Brain microvascular endothelial cell (primary cell): ENCODE measurements around the gene KRTAP10-4.

Experiments used
- DNase-seq: peaks from one replicate; pipeline ENCODE4 v3.0.0-alpha.2; 2020
- H3K27ac ChIP-seq: fragments of 250-450 bp; sonication (Bioruptor Pico); 2 replicates; pipeline ENCODE4 v1.5.1; 2020; ENCODE audit warnings: mild to moderate bottlenecking, moderate library complexity
- H3K27me3 ChIP-seq: fragments of 250-450 bp; sonication (Bioruptor Pico); replicated peaks from 2 replicates; pipeline ENCODE4 v1.5.1; 2020; ENCODE audit warnings: mild to moderate bottlenecking
- H3K36me3 ChIP-seq: fragments of 250-450 bp; sonication (Bioruptor Pico); replicated peaks from 2 replicates; pipeline ENCODE4 v1.5.1; 2020; ENCODE audit warnings: mild to moderate bottlenecking
- H3K4me3 ChIP-seq: 2 replicates; pipeline ENCODE4 v1.5.1; 2011; ENCODE audit warnings: low read depth, mild to moderate bottlenecking, control low read depth, low read length, moderate library complexity
- in situ Hi-C: cut with HindIII; loops from 2 replicates; pipeline ENCODE4 v1.10.0; 2017; ENCODE audit warnings: low sequenced_read_pairs, low pct_ligation_motif_present
- TF ChIP-seq, protein P1 (sequence below): IDR thresholded peaks from 2 replicates; pipeline ENCODE4 v1.5.1; 2011; ENCODE audit warnings: low read depth, mild to moderate bottlenecking, moderate library complexity, low read length, control low read depth, inconsistent platforms; ENCODE audit errors: missing control alignments

The KRTAP10-4 gene

DNA sequence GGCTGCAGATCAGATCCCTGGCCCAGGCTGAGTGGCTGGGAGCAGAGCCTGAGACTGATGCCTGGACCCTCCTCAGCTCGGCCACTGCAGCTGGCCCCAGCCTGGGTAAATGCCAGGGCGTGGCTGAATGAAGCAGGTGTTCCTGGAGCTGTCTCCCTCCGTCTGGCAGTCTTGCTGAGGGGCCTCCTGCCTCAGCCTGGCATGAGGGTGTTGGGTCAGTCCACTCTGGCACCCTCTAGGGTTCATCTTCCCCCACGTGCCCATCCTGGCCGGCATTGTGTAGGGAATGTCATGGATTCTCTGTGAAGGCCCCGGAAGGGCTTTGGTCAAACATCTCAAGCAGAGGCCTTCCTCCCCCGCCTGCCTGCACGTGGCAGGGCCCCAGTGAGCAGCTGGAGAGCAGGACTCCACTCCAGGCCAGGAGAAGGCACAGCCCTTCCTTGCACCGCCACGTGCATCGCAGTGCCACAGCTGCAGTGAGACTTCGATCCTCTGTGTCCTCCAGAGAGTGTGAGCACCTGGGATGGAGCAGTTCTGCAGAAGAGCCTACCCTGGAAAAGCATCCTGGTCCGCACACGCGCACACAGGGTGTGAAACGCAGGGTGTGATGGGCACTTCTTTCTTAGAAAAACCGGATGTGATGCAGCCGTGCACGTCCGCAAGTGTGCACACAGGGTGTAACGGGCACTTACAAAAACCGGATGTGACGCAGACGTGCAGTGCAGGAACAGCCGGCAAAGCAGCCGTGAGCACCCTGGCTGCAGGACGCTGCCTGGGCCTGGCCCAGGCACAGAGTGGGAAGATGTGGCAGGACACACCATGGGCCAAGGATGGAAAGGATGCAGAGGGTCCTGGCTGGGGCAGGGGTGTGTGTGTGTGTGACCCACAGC, 4.6 kb upstream of the KRTAP10-4 start:
- TF ChIP-seq, protein P1, sequence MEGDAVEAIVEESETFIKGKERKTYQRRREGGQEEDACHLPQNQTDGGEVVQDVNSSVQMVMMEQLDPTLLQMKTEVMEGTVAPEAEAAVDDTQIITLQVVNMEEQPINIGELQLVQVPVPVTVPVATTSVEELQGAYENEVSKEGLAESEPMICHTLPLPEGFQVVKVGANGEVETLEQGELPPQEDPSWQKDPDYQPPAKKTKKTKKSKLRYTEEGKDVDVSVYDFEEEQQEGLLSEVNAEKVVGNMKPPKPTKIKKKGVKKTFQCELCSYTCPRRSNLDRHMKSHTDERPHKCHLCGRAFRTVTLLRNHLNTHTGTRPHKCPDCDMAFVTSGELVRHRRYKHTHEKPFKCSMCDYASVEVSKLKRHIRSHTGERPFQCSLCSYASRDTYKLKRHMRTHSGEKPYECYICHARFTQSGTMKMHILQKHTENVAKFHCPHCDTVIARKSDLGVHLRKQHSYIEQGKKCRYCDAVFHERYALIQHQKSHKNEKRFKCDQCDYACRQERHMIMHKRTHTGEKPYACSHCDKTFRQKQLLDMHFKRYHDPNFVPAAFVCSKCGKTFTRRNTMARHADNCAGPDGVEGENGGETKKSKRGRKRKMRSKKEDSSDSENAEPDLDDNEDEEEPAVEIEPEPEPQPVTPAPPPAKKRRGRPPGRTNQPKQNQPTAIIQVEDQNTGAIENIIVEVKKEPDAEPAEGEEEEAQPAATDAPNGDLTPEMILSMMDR, result no peak
- Histone ChIP-seq H3K27ac (no peak overlapping the region), H3K4me3 (no peak overlapping the region), H3K36me3 (no peaks in the 10 kb centered on the region), H3K27me3 (no peaks in the 10 kb centered on the region)
- no peak for DNase-seq
- in situ Hi-C loops, result no loop called here

DNA sequence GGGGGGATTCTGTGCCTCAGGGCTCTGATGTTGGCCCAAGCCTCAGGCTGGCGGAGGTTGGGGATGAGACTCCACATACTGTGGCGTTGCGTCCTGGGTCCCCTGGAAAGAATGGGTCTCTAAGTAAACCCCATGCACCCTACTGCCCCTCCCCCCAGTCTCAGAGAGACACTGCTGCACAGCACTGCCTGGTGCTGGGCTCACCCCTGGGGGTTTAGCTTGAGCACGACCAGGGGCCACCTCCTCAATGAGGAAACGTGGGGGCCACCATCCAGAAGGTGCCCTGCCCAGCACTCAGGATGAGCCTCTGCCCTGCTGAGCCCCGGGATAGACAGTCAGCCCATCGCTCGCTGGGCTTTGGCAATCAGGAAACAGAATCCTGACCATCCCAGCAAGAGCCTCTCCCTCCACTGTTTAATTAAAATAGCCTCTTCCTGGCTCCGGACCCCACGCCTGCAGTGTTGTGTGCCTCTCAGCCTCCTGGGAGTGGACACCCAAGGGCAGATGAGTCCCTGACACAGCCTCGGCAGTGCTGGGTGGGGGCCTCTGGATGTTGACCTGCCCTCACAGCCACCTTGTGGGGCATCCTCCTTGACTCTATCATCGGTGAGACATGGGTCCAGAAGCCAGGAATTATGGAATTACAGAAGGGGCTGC, 3.5 kb upstream of the KRTAP10-4 start:
- no peaks in the 10 kb centered on the region for H3K27me3 ChIP-seq
- TF ChIP-seq, protein P1, result no peak
- DNase-seq, result no peak
- in situ Hi-C loops, result no loop called here
- no peak overlapping the region for H3K27ac ChIP-seq
- no peaks in the 10 kb centered on the region for H3K36me3 ChIP-seq
- no peak overlapping the region for H3K4me3 ChIP-seq

DNA sequence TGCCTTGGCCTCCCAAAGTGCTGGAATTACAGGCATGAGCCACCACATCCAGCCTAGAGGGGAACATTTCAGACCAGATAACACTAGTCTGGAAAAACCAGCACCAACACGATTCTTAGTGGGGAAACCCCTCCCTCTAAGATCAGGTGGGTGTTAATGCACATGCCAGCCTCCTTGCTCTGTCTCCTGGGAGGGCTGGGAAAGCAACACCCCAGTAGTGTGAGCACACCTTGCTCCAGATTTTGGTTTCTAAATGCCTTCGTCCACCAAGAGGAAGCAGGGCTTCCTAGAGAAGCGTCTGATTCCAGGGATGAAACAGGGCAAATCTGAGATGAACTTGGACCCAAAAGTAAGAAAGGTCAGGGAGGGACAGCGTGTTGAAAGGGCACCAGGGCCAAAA, 2.2 kb upstream of the KRTAP10-4 start:
- no peak overlapping the region for H3K27ac ChIP-seq
- TF ChIP-seq, protein P1, result no peak
- H3K36me3 ChIP-seq, result no peaks in the 10 kb centered on the region
- in situ Hi-C loops, result no loop called here
- no peak for DNase-seq
- no peak overlapping the region for H3K4me3 ChIP-seq
- no peaks in the 10 kb centered on the region for H3K27me3 ChIP-seq

DNA sequence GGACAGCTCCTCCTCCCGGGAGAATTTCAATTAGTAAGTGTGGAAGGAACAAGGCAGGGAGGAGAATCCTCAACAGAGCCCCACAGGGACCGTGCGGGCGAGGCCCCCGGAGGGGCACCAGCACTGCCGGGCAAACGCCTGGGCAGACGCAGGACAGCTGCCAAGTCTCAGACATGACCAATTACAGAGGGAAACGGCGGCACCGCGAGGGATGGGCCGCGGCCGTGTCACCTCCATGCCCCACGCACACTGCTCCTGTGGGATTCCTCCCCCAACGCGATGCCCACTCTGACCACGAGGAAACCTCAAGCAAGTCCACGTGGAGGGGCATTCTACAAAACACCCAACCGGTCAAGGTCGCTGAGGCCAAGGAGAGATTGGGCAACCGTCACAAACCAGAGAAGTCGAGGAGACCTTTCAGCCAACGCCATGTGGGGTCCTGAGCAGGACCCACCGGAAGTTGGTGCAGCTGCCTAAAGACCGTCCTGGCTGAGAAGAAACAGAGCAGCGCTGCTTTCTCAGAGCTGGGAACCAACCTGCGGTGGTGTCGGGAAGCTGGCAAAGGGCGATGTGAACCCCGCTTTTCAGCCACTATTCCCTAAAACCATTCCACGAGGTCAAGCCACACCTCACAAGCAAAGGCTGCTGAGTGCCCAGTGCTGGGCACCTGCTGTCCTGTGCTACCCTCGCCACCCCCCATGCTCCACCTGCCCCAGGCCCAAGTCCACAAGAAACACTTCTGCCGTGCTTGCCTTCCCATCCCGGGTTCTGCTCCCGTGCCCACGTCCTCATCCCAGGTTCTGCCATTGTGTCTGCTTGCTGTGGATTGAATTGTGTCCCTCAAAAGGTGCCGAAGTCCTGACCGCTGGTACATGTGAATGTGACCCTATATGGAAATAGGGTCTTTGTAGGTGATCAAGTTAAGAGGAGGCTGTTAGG, 1.4 kb upstream of the KRTAP10-4 start:
- Histone ChIP-seq H3K27ac (no peak overlapping the region), H3K27me3 (no peaks in the 10 kb centered on the region), H3K36me3 (no peaks in the 10 kb centered on the region), H3K4me3 (no peak overlapping the region)
- TF ChIP-seq, protein P1, result no peak
- in situ Hi-C loops, result no loop called here
- DNase-seq, result no peak

DNA sequence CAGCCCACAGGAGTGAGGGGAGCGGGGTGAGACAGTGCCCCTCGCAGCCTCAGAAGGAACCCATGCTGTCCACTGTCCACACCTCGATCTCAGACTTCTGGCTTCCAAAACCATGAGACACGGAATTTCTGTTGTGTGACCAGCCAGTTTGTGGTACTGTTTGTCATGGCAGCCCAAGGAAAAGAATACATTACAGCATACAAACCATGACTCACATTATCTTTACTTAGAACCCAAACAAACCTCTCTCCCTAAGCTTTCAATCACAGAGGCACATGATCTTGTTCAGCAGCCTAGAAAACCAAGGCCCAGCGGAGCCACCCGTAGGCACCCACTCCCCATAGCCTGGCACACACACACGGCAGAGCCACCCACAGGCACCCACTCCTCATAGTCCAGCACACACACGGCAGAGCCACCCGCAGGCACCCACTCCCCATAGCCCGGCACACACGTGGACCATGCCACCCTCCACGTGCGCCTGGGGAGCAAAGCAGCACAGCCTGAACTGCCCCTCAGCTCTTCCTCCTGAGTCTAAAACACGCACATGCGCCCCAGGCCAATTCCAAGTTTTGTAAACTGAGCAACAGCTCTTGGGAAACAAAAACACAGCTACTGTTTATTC, 458 bp upstream of the KRTAP10-4 start:
- in situ Hi-C loops, result no loop called here
- H3K36me3 ChIP-seq, result no peaks in the 10 kb centered on the region

More for the DNA sequence above, 458 bp upstream of the KRTAP10-4 start:
- no peaks in the 10 kb centered on the region for H3K27me3 ChIP-seq
- TF ChIP-seq, protein P1, result no peak
- DNase-seq, result peak; percentile 39
- H3K4me3 ChIP-seq, result no peak overlapping the region
- H3K27ac ChIP-seq, result no peak overlapping the region
